HG02678 (cell line): ENCODE results near the gene PRR20G.

ENCODE experiments used
- ATAC-seq: cut with Tn5 transposase; IDR thresholded peaks from one replicate; pipeline ENCODE4 v1.9.1; 2021; ENCODE audit warnings: mild to moderate bottlenecking, moderate library complexity; ENCODE audit not compliant: unreplicated experiment

PRR20G gene

GRCh38 chr3:127235706-127236105 lies 52.1 kb downstream of the PRR20G start:
- ATAC-seq: no peak

GRCh38 chr3:127234778-127235177 lies 53.1 kb downstream of the PRR20G start:
- ATAC-seq: no peak
